MM.1S (cell line): Measurements from ENCODE around the gene SHBG.

Experiments
- EZH2 ChIP-seq: fragments of 300-600 bp; sonication (generic); optimal IDR thresholded peaks from 2 replicates; pipeline ENCODE3; 2017; ENCODE audit warnings: low read depth, mild to moderate bottlenecking, antibody characterized with exemption, low read length, mixed read lengths
- TF ChIP-seq, protein P1 (sequence below): fragments of 300-600 bp; sonication (generic); IDR thresholded peaks from 2 replicates; pipeline ENCODE4 v1.5.1; 2016; ENCODE audit warnings: antibody characterized with exemption, low read length, mixed read lengths

DNA sequence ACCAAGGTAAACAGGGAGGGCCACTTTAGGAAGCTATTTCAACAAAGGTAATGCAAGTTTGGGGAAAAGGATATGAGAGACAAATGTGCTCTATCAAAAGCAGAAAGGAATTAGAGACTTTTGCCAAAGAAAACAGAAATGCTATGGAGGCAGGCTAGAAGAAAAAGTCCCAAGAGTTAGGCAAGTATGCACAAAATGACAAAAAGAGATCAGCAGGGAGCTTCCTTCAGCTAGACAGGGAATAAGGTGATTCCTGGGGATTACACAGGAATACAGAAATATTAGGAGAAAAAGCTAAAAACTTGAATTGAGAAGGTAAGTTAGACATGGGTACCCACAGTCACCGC is 17.7 kb upstream of the SHBG start:
- TF ChIP-seq, protein P1, sequence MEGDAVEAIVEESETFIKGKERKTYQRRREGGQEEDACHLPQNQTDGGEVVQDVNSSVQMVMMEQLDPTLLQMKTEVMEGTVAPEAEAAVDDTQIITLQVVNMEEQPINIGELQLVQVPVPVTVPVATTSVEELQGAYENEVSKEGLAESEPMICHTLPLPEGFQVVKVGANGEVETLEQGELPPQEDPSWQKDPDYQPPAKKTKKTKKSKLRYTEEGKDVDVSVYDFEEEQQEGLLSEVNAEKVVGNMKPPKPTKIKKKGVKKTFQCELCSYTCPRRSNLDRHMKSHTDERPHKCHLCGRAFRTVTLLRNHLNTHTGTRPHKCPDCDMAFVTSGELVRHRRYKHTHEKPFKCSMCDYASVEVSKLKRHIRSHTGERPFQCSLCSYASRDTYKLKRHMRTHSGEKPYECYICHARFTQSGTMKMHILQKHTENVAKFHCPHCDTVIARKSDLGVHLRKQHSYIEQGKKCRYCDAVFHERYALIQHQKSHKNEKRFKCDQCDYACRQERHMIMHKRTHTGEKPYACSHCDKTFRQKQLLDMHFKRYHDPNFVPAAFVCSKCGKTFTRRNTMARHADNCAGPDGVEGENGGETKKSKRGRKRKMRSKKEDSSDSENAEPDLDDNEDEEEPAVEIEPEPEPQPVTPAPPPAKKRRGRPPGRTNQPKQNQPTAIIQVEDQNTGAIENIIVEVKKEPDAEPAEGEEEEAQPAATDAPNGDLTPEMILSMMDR, result no peak
- TF ChIP-seq EZH2, result no peak
